Dermis microvascular lymphatic vessel endothelial cell (primary cell): Measurements from ENCODE around the gene UBE2H. TPM values are rescaled to one million over a fixed set of nuclear protein-coding genes. Genes with fewer than 3 reads are reported as not detected.
"Not testable (repeated sequence)": the region's sequence is repeated elsewhere in the genome, so short reads cannot be mapped to it uniquely, and the experiment has no call there.

Experiments
- DNase-seq, 2 donors: peaks; one replicate each; pipeline versions ENCODE4 v3.0.0 to v3.0.0-alpha.2; 2010; ENCODE audit warnings: low read depth in 2 of 2
- total RNA-seq: library from RNA; depleted of rRNA; stranded (reverse); fragments of >200 nt; gene quantifications from 2 replicates; pipeline ENCODE4 v1.2.1, GENCODE V29; 2014

UBE2H gene
- total RNA-seq, 1 donor from 2014 or later = 45.6 TPM

DNA sequence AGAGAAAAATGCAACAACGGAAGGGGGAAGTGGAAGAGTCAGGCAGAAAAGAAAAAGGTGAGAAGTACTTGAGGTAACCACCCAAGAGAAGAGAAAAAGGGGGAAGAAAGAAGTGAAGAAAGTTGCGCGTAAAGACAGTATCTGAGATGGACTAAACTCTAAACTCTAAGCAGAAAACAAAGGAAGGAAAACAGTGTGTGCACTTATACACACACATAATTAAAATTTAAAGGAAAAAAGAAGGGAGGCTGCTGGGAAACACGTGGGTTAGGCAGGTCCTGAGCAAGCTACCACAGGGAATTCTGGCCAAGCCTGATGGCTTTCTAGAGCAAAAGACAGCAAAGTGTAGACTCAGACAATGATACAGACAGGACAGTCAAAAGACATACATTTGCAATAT, 78.0 kb downstream of the UBE2H start:
- no peak for DNase-seq

DNA sequence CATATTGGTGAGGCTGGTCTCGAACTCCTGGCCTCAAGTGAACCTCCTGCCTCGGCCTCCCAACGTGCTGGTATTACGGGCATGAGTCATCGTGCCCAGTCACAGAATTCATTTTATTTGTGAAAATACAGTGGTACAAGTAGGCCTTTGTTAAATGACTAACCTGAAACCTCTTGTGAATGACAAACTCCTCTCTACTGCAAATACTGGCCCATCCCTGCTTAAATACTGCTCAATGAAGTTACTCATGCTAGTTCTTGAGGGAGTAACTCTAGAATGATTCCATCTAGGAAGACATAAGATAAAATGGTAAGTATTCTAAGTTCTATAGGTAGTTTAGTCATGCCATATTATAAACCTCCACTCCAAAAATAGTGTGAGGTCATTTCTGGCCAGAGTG, 80.7 kb downstream of the UBE2H start:
- no peak for DNase-seq

- DNase-seq = no peak
These were observed 82.1 kb downstream of the UBE2H start for GRCh38 chr7:129870668-129871067.

GRCh38 chr7:129866251-129866650, 86.5 kb downstream of the UBE2H start:
- no peak for DNase-seq

GRCh38 chr7:129865925-129866201, 86.9 kb downstream of the UBE2H start:
- DNase-seq = no peak

- DNase-seq = no peak
These were observed 87.5 kb downstream of the UBE2H start for GRCh38 chr7:129865093-129865924.

DNA sequence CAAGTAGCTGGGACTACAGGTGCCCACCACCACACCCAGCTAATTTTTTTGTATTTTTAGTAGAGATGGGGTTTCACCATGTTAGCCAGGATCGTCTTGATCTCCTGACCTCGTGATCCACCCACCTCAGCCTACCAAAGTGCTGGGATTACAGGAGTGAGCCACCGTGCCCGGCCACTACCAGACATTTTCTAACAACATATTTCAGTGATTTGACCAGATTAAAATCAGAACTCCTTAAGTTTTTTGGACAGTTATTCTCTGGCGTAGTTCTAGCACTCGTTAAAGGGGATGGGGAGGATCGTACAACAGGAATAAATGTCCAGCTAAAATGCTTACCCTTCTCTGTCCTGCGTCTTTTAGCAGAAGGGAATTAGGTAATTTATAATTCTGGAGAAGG, 88.1 kb downstream of the UBE2H start:
- DNase-seq = not testable (repeated sequence)

DNA sequence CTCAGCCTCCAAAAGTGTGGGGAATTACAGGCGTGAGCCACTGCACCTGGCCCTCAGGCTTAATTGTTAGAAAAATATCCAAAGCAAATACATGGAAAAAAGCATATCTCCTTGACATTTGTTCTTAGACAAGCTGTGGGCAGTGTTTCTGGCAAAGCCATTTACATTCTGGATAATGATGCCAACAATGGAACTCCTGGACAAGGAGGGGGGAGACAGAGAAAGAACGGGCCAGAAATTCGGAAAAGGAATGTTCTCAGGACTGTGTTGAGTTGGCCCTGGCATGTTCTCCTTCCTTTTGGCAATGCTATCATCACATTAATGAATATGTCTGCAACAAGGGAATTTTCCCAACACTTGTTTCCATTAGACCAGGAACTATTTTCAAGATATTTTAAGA, 88.7 kb downstream of the UBE2H start:
- peak in 1 of 2 donors; percentile 48 for DNase-seq

DNA sequence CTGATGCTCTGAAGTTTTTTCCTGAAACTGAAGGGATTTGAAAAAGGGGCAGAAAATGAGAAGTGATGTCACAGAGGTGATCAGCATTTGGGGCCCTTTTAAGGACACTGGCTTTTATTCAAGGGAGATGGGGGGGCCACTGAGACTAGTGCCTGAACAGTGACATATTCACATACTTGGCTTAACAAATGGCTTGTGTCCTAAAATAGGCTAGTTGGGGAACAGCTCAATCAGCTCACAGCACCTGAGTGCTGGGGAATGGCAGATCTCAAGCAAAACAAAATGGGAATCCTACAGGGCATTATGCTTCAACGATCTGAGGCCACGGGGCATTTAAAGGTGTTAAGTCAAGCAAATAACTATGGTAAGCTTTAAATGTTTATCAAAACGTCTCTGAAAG, 90.1 kb downstream of the UBE2H start:
- DNase-seq = no peak

GRCh38 chr7:129860784-129861183, 92.0 kb downstream of the UBE2H start:
- DNase-seq = peak; percentile 73 to 88

- no peak for DNase-seq
These were observed 93.6 kb downstream of the UBE2H start for GRCh38 chr7:129859183-129859582.

- DNase-seq = no peak
These were observed 94.3 kb downstream of the UBE2H start for GRCh38 chr7:129858490-129858889.

DNA sequence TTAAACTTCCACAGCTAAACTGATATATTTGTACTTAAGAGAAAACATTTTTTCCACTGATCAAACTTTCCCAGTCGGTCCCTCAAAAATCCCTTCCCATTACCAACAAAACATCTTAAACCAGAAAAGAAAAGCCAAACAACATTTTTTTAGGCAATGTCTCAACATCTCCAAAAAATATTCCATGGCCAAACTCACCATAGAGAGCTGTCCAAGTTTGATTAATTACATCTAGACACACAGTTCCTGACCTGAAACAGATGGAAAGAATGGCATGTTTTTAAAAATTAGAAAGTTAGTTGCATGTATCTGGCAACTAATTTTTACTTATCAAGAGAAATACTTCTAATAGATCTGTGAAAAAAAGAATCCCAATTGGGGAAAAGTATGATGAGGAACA, 95.4 kb downstream of the UBE2H start:
- no peak for DNase-seq

- no peak for DNase-seq
These were observed 96.6 kb downstream of the UBE2H start for GRCh38 chr7:129855935-129856717.

GRCh38 chr7:129855234-129855673, 97.5 kb downstream of the UBE2H start:
- no peak for DNase-seq

DNA sequence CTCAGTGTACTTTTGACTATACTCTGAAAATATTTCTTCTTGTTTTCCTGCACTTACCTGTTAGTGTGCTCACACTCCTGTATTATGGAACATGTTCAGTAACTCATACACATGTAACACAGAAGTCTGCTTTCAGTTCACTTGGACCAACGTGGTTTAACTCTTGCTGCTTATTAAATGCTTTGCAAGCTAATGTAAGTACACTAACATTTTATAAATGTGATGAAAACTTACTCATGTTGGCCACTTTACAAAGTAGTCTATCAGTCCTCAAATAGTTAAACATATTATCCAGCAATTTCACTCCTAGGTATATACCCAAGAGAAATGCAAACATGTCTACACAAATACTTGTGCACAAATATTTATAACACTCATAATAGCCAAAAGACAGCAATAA, 98.4 kb downstream of the UBE2H start:
- DNase-seq = no peak

DNA sequence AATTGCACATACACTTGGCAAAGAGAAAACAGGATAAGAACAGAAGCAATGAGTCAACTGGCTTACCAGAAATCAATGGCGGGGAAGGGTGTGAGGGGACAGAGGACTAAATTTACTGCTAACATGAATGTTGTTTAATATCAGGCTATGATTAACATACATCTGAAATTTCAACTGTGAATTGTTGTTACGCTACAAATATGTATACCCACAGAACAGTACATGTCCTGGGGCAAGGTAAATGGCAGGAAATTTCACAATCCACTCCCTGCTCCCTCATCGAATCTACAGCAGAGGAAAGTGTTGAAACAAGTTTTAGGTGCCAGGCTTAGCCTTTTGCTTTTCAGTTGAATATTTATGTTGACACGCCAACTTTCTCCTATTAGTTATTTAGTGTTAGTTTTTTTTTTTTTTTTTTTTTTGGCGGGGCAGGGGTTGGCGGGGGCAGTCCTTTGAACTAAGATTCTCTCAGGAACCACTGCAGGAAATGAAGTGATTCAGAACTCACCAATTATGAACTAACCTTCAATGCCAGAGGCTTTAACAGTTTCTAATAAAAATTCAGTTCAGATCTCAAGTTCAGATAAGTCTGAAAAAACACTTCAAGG, 99.0 kb downstream of the UBE2H start:
- DNase-seq = peak; percentile 54 to 57

DNA sequence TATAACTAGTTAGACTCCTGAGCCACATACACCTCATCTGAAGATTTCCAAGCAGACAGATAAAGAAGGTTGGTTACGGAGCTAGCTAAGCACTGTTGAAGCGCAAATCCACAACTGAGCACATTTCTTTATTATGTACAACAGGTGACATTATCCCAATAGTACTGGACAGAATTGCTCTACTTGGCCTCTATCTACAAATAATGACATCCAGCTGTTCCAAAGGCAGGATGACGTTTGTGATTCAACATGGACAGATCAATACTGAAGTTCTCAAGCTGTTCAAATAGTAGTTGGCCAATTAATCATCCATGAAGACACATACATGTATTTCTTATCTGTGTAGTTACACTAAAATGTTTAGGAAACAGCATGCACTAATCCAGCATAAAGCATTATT, 101.0 kb downstream of the UBE2H start:
- DNase-seq = no peak

DNA sequence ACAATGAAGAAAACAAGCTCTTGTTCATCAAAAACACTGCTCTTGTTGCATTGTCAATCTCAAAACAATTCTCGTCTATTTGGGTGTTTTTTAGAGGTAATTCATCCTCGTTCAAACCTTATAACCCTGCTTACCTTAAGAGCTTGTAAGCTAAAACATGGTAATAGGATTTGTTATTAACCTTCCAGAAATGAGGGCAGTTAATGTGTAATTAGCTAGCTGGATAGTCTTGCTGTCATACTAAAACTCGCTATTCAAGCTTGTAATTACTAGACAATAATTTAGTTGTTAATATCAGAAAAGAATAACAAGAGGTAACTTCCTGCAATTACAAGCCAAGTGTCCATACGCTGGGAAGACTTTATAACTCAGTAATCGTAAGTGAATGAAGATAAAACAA, 101.6 kb downstream of the UBE2H start:
- no peak for DNase-seq

DNA sequence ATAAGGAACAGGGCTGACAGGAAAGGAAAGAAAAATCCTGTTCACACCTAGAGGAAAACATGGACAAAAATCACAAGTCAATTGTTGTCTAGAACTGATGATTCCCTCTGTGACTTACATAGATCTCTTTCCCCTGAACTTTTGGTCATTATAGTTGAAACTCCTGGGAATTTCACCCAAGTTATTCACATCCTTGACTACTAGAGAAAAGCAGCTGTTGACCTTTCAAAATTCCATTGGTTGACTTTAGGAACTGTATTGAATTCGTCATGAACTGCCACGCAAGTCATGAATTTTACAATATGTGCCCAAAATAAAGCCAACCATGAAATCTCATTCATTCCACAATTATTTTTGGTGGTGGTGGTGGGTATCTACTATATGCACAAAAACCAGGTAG, 104.3 kb downstream of the UBE2H start:
- DNase-seq = no peak

DNA sequence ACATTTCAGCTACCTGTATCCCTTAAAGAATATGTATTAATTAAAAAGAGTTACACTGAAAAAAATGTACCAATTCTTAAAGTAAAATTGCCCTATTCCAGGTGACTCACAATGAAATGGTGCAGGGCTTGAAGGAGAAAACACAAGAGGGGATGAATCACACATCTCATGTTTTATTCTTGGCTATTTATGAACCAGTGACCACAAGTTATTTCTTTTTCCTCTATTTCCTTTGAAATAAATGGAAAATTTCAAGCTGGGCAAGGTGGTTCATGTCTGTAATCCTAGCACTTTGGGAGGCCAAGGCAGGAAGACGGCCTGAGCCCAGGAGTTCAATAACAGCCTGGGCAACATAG, 106.8 kb downstream of the UBE2H start:
- peak in 1 of 2 donors; percentile 81 for DNase-seq

DNA sequence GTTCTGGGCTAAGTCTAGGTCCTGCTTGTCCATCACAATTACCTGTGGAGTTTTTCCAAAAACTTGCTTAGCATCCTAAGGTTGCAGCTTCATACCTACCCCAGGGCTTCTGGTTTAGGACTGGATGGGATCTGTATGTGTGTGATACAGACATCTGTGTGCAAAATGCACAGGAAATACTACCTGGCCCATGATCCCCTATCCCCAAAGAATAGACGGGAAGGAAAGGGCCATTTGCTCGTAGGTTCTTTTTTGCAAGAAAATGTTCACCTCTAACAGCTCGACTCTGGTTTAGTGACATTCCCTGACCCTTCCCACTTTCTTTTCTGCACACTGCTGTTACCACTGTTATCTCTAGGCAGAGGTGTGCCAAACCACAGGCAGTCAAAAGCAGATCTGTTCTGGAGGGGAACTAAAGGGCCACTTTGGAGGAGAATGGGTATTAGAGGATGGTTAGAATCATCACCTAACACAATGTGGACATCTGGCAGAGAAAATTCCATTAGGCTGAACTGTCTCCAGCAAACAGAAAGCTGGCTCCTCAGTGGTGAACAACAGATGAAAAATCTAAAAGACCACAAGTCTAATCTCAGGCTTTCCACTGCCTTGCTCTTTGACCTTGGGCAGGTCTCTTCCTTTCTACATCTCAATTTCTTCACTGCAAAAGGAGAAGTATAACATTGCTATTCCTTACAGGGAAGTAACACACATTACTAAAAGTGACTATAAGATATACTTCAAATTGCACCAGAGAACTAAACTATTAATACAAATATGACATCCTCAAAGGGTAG, 107.4 kb downstream of the UBE2H start:
- no peak for DNase-seq
